GM19025 (cell line): ENCODE results near the gene LRRC70.

ENCODE experiments used
- ATAC-seq: cut with Tn5 transposase; IDR thresholded peaks from one replicate; pipeline ENCODE4 v1.9.1; 2021; ENCODE audit warnings: mild to moderate bottlenecking, low read depth, moderate library complexity; ENCODE audit not compliant: unreplicated experiment

The LRRC70 gene

DNA sequence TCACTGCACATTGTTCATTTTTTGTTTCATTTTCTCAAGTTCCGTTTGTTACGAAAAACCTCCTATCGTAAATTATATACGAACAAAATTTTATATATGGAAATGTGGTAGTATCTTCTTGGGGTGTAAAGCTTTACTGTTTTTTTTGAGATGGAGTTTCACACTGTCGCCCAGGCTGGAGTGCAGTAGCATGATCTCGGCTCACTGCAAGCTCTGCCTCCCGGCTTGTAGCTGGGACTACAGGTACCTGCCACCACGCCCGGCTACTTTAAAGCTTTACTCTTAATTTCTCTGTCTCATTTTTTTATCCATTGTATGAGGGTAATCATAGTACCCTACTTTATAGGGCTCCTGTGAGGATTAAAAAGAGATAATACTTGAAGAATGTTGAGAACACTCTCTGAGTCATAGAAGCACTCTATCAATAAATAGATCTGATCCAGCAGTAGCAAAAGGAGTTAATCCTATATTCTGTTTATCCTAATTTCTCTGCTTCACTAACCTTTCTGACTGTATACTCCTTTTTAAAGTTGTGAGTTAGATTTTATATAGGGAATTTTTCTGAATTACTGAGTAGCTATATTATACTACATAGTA lies 5.6 kb upstream of the LRRC70 start:
- no peak for ATAC-seq

DNA sequence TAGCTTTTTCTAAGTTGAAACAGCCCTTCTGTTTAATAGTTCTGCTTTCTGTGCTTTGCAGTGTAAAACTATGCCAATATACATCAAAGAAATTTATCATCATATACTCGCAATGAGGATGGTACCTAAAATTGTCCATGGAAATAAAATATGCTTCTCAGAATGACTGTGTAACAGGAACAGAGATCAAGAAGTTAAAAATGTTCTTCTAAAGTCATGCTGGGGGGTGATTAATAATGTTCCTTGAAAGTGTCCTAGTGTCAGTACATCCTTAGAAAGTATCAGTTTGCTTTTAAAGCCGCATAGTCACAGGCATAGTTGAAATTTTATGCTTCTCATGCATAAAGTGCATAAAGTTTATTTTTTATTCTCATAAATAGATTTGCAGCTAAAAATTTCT lies 4.0 kb upstream of the LRRC70 start:
- no peak for ATAC-seq

DNA sequence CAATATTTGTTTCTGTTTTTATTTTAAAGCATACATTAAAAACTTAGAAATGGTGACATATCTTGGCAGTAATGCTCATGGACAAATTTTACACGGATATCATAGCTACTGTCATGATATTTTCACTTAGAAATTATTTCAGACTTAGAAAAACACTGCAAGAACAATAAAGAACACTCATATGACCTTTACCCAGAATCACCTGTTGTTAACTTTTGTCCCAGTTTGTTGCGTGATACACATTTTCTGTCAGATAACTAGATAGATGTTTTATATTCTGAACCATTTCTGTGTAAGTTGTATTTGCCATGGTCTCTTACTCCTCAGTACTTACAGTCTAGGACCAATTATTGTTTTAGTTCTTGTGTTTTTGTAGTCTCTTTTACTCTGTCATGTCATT lies 3.6 kb upstream of the LRRC70 start:
- no peak for ATAC-seq

DNA sequence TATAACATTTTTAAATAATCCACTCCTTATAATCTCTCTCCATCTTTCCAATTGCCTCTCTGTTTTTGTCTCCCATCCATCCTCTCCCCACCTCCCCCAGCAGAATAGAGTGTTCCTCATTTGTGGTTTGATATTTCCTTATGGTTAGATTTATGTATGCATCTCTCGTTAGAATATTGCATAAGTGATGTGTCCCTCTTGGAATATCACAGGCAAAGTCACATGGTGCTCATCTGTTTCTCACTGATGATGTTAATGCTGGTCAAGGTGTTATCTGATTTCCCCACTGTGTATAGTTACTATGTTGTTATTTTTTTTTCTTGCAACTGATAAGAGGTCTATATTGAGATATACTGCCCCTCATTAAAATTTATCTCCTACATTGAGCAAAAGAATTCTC lies 3.1 kb upstream of the LRRC70 start:
- no peak for ATAC-seq

DNA sequence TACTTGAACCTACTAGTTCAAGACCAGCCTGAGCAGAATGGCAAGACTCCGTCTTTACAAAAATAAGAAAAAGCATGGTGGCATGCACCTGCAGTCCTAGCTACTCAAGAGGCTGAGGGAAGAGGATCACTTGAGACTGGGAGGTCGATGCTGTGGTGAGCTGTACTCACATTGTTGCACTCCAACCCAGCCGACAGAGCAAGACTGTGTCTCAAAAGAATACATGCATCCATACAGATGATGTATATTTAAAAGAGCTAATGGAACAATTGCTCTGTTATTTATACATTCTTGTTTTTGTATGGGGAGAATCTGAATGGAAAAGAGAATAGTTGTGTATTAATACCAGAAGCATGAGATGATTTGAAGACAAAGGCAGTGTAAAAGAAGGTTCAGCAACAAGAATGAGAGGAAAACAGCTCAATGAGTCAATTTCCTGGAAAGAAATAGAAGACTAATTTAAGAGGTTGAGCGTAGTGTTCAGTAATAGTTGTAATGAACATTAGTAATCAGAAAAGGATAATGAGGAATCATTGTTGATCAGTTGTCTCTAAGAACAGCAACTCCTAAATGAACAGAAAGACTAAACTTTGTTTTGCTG lies 1.9 kb upstream of the LRRC70 start:
- ATAC-seq: no peak

DNA sequence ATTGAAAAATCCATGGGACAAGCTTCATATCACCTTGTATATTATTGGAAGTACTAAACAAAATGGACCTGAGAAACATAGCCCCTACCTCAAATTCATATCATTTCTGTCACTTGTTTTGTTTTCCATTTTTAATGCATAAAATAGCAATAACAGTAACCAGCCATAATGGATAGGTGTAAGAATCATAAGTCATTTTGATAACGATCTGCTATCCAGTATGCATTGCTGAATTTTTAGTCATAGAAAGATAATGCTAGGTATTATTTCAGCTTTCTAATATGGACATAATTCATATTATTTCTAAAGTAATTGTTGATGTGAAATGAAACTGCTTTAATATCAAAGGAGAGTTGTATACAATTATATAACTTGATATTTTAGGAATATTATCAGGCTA lies 1.1 kb upstream of the LRRC70 start:
- ATAC-seq: no peak

DNA sequence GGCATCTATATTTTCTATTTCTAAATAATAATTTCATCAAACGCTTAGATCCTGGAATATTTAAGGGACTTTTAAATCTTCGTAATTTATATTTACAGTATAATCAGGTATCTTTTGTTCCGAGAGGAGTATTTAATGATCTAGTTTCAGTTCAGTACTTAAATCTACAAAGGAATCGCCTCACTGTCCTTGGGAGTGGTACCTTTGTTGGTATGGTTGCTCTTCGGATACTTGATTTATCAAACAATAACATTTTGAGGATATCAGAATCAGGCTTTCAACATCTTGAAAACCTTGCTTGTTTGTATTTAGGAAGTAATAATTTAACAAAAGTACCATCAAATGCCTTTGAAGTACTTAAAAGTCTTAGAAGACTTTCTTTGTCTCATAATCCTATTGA lies 1.1 kb downstream of the LRRC70 start:
- no peak for ATAC-seq

DNA sequence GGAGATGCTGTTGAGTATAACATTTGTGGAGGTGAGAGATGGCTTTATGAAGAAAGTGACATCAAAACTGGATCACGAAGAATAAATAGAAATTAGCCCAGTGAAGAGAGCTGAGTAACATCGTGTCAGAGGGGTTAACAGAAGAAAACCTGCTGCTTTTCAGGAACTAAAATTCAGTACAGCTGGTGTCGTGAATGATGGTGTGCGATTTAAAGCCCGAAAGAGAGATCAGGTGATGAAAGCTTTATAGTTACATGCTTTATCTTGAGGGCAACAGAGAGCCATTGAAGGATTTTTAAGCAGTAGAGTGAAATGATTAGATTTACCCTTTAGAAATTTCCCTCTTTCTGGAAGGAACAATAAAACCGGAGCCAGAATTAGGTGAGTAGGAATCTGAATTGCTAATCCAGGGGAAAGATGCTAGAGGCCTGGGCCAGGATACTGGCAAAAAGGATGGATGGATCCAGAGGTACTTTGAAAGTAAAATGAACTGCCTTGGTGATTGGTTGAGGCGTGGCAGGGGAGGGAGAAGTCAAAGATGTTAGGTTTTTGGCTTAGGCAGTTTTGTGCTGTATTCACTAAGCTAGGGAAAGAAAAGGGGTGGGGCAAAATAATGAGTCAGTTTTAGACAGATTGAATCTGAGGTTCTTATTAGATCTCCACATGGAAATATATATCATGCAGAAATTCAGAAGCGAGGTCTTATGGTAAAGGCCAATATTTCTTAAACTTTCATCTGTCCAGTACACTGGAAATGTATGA lies 3.4 kb downstream of the LRRC70 start:
- ATAC-seq: no peak

DNA sequence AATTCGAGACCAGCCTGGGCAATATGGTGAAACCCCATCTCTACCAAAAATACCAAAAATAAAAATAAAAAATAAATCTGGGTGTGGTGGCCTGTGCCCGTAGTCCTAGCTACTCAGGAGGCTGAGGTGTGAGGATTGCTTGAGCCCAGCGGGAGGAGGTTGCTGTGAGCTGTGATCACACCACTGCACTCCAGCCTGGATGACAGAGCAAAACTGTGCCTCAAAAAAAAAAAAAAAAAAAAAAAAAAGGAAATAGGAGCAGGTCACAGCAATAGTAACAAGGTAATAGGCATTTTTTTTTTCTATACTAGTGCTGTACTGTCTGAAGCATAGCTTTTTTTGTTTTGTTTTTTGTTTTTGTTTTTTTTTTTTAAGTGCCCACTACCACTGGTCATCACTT lies 5.8 kb downstream of the LRRC70 start:
- ATAC-seq: no peak

DNA sequence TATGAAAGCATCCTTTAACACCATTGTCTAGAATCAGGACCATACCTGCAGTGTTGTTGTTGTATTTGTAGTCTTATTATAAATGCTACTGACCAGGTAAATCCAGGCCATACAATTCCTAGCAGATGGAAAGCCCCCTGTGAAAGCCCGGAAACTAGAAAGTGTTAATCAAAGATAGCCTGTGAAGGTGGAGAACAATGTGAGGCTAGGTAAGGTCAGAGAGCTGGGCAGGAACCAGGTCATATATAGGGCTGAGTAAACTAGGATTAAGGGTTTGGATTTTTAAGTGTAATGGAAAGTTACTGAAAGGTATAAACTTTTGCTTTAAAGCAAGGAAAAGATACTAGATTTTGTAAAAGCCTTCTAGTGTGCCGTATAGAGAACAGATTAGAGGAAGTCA lies 6.7 kb downstream of the LRRC70 start:
- ATAC-seq: no peak

DNA sequence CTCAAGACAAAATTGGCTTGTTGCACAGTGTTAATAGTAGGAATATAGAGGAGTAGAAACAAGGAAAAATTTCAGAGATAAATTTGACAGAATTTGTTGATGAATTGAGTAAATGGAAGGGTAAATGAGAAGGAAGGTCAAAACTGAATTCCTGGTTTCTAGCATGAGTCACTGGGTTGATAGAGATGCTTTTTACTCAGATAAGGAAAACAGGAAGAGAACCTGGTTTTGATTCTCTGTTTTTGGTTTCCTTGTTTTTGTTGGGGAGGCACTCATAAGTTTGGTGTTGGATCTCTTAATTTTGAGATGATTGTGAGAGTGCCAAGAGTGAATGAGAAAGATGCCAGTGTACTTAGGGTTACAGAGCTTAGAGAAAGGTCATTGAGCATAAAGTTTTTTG lies 7.1 kb downstream of the LRRC70 start:
- no peak for ATAC-seq

DNA sequence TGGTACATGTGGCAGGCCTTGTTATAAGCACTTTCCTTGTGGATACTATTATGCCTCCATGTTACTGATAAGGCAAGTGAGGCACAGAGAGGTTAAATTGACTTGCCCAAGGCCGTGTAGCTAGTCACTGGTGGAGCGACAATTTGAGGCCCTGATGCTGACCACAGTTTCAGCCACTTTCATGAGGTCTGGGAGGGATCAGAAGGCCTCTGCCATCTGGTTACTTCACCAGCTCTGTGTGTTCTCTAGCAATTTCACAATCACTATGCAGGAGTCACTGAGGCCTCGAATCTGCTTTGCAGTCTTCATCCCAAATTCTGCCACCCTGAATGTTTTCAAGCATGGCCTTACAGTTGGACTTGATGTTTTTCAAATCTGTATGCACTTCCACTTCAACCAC lies 9.1 kb downstream of the LRRC70 start:
- ATAC-seq: no peak

DNA sequence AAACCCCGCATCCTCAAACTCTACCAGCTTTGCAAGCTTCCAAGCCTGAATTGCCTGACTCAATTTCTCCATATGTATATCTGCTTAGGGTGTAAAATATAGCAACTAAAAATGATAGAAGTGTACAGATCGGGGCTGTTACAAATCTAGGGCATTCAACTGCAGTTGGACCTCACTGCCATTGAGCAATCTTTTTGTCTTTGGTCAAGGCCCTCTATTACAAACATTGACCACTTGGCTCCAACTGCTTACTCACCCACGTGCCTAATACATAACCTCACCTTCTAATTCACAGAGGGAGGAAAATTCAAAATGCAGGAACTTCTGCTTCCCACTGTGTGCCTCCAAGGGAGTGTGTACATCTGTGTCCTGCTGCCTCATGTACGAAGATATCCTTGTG lies 10.0 kb downstream of the LRRC70 start:
- ATAC-seq: no peak

DNA sequence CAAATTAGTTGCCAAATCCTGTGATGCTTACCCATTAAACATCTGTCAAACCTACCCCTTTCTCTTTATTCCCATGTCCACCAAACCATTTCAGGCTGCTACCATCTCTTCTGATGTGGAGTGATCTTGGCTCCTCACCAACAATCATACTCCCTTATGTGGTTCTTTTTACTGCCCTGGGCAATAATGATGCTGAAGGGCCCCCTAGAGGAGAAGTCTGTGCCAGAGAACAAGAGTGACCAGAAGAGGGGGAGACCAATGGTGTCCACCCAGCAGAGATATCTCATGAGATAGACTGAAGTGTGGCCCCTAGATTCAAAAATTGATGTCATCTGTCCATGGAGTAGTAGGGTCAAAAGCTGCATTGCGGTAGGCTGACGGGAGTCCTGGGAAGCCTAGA lies 10.9 kb downstream of the LRRC70 start:
- no peak for ATAC-seq

DNA sequence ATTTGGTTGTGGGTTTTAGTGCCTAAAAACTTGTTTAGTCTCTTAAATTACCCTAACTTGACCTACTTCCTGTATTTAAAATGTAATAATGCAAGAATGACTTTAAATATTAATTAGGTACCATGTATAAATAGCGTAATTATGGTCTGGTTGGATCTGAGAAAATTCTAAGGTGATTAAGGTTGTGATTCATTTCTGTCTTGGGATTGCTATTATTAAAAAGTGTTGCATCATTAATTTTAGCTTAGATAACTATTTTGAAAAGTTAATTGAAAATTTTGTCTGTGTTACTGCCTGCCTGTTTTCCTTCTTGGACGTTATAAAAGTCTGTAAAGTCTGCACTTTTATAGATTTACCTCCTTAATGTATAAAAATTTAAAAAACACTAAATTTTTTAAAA lies 11.8 kb downstream of the LRRC70 start:
- ATAC-seq: no peak

DNA sequence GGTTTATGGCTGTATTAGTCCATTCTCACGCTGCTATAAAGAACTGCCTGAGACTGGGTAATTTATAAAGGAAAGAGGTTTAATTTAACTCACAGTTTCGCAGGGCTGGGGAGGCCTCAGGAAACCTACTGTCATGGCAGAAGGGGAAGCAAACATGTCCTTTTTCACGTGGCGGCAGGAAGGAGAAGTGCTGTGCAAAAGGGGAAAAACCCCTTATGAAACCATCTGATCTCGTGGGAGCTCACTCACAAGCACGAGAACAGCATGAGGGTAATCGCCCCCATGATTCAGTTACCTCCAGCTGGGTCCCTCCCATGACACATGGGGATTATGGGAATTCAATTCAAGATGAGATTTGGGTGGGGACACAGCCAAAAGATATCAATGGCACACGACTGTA lies 13.9 kb downstream of the LRRC70 start:
- no peak for ATAC-seq

DNA sequence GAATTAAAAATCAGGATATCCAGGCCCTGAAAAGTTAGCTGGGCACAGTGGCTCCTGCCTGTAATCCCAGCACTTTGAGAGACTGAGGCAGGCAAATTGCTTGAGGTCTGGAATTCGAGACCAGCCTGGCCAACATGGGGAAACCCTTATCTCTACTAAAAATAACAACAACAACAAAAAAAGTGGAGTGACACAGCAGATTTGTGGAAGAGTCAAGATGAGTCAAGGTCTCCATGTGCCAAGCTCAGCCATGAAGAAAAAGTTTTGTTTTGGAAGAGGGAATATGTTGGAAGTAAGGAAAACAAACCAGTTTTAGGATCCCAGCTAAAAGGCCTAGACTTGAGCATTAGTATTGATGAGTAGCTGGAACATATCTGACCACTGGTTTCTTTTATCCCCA lies 14.7 kb downstream of the LRRC70 start:
- no peak for ATAC-seq

DNA sequence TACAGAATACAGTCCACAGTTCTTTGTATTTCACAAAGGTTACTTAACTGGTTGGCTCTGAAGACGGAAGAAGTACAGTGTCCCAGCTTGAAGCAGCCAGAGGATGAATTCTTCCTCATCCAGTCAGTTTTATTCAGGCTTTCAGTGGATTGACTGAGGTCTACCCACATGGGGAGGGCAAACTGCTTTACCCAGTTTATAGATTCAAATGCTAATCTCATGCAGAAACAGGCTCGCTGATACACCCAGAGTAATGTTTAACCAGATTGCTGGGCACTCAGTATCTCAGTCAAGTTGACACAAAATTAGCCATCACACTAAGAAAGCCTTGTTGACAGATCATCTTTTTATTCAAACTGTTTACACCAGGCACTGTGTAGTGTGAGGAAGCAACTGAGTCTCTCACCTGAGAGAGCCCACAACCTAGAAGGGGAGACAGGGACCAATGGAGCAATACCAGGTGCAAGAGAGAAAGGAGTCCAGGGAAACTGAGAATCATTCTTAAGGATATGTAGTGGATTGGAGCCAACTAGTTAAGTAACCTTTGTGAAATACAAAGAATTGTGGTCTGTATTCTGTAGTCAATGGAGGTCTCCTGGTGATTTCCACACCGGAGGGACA lies 15.9 kb downstream of the LRRC70 start:
- no peak for ATAC-seq

DNA sequence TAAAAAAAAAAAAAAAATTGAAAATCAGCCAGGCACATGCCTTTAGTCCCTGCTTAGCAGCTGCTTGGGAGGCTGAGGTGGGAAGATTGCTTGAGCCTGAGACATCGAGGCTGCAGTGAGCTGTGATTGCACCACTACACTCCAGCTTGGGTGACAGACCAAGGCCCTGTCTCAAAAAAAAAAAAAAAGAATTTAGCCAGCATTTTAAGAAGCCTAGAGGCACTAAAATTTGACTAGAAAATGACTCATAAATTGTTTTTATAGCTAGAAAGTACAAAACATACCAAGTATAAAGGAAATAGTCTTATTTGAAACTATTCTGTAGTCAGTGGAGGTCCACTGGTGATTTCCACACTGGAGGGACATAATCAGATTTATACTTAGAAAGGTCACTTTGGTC lies 17.5 kb downstream of the LRRC70 start:
- ATAC-seq: no peak

DNA sequence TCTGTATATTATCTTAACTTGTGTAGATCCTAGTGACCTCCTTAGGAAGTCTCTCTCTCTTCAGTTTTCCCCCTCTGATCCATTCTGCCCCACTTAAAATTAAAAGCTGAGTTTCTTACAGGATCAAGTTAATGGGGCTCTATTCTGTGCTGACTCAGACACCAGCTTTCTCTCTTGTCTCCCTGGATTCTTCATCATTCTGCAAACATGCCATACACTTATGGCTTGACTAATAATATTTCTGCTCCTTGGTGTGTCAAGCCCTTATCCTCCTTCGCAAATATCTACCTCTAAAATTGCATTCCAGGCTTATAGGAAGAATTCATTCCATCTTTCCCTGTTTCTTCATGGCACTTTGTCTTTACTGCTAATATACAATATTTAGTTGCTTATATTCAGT lies 18.1 kb downstream of the LRRC70 start:
- no peak for ATAC-seq

DNA sequence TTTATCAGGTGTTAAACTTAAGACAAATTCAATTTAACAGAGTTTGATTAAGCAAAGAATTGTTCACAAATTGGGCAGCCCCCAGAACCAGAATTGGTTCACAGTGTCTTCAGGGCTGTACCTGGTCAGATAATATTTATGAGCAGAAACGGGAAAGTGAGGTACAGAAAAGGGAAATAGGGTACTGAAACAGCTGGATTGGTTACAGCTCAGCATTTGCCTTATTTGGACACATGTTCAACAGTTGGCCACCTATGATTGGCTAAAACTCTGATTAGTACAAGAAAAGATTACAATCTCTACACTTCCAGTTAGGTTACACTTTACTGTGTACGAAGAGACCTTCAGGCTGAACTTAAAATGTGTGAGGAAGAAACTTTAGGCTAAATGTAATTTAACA lies 18.7 kb downstream of the LRRC70 start:
- ATAC-seq: no peak
